ENCODE results near the gene TMPRSS6.

Gene TMPRSS6

DNA sequence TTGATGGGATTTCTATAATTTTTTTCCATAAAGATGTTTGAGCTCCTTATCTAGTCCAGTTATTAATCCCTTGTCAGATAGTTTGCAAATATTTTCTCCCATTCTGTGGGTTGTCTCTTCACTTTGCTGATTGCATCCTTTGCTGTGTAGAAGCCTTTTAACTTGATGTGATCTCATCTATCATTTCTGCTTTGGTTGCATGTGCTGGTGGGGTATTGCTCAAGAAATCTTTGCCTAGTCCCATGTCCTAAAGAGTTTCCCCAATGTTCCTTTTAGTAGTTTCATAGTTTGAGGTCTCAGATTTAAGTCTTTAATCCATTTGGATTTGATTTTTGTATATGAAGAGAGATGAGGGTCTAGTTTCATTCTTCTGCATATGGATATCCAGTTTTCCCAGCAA is 41.9 kb upstream of the TMPRSS6 start:
- H3K4me2 ChIP-seq (ENCODE audit: low read length) = no peak overlapping the region
- no peaks in the 10 kb centered on the region for H3K36me3 ChIP-seq (replicated peaks; ENCODE audit: low read depth, low read length)
- H3K79me2 ChIP-seq (ENCODE audit: low read length) = no peaks in the 10 kb centered on the region
- H3K27ac ChIP-seq (ENCODE audit: low read length) = no peak overlapping the region
- H4K20me1 ChIP-seq (ENCODE audit: insufficient read depth, low read length) = no peaks in the 10 kb centered on the region
- no peak overlapping the region for H3K9ac ChIP-seq (ENCODE audit: low read length)
- peaks cover 28% of the 10 kb centered on the region for H3K27me3 ChIP-seq (ENCODE audit: low read depth, low read length)
- H3K4me3 ChIP-seq (ENCODE audit: low read length) = no peak overlapping the region
- TF ChIP-seq, protein P1, sequence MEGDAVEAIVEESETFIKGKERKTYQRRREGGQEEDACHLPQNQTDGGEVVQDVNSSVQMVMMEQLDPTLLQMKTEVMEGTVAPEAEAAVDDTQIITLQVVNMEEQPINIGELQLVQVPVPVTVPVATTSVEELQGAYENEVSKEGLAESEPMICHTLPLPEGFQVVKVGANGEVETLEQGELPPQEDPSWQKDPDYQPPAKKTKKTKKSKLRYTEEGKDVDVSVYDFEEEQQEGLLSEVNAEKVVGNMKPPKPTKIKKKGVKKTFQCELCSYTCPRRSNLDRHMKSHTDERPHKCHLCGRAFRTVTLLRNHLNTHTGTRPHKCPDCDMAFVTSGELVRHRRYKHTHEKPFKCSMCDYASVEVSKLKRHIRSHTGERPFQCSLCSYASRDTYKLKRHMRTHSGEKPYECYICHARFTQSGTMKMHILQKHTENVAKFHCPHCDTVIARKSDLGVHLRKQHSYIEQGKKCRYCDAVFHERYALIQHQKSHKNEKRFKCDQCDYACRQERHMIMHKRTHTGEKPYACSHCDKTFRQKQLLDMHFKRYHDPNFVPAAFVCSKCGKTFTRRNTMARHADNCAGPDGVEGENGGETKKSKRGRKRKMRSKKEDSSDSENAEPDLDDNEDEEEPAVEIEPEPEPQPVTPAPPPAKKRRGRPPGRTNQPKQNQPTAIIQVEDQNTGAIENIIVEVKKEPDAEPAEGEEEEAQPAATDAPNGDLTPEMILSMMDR (IDR thresholded peaks at IDR 0.05; ENCODE audit: low read depth, low read length) = no peak
- TF ChIP-seq EZH2phosphoT487 (IDR thresholded peaks at IDR 0.05; ENCODE audit: low read depth) = no peak
- H3K4me1 ChIP-seq (ENCODE audit: low read length) = peaks cover 53% of the 10 kb centered on the region
- no peak overlapping the region for H2AFZ ChIP-seq (ENCODE audit: low read depth, low read length)
- peaks cover 5% of the 10 kb centered on the region; the same call in 1 of the 2 replicates for H3K9me3 ChIP-seq (ENCODE audit: insufficient read depth, low read length)

DNA sequence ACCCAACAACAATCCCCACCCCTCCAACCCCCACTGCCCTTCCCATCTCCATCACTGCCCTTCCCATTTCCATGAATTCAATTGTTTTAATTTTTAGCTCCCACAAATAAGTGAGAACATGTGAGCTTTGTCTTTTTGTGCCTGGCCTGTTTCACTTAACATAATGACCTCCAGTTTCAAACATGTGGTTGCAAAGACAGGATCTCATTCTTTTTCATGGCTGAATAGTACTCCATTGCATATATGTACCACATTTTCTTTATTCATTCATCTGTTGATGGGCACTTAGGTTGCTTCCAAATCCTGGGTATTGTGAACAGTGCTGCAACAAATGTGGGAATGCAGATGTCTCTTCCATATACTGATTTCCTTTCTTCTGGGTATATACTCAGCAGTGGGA is 41.2 kb upstream of the TMPRSS6 start:
- Histone ChIP-seq H3K9me3 (ENCODE audit: insufficient read depth, low read length) (peaks cover 5% of the 10 kb centered on the region; the same call in 1 of the 2 replicates), H2AFZ (ENCODE audit: low read depth, low read length) (no peak overlapping the region), H3K79me2 (ENCODE audit: low read length) (no peaks in the 10 kb centered on the region), H3K9ac (ENCODE audit: low read length) (no peak overlapping the region), H4K20me1 (ENCODE audit: insufficient read depth, low read length) (no peaks in the 10 kb centered on the region), H3K4me1 (ENCODE audit: low read length) (peaks cover 53% of the 10 kb centered on the region), H3K4me2 (ENCODE audit: low read length) (peak overlapping the region; percentile 74; the same call in 1 of the 2 replicates), H3K27me3 (ENCODE audit: low read depth, low read length) (peaks cover 24% of the 10 kb centered on the region), H3K27ac (ENCODE audit: low read length) (no peak overlapping the region), H3K36me3 (replicated peaks; ENCODE audit: low read depth, low read length) (no peaks in the 10 kb centered on the region), H3K4me3 (ENCODE audit: low read length) (no peak overlapping the region)
- TF ChIP-seq, protein P1 (IDR thresholded peaks at IDR 0.05; ENCODE audit: low read depth, low read length) = no peak
- TF ChIP-seq EZH2phosphoT487 (IDR thresholded peaks at IDR 0.05; ENCODE audit: low read depth) = no peak

DNA sequence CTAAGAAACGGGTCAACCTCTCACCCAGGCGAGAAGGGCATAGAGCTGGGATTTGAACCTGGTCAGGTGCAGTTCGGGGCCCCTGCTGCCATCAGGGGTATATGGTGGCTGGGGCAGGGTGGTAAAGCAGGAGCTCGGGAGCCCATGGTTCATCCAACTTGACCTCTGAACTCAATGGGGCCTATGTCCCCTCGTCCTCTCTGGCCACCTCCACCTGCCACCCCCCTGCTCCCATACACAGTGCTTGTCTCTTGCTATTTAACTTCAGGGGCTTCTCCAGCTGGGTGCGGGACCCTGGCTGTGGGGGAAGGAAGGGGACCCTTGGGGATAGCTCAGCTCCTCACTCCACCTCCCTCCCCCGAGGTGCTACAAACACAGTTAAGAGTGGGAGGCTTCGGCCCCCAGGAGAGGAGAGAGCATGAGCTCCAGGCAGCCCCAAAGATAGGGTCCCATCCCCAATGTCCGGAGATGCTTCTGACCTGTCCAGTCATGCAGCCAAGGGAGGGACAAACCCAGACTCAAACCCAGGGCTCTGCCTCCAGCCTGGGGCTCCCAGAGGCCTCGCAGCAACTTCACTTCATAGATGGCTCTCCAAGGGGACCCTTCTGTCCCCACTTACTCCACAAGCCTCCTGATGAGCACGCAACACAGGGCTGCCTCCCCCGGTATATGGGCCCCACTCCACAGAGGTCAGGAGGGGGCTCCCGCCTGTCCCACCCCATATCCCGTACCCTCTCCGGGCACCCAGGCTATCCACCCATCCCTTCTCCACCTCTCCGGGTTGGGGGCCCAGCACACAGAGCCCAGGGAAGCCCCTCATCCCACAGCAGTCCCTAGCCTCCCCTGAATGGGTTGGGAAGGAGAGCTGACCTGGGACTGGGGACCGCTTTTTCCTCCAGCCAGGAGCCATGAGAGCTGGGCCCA is 39.5 kb upstream of the TMPRSS6 start:
- Histone ChIP-seq H3K4me3 (ENCODE audit: low read length) (peak overlapping the region; percentile 71), H3K9me3 (ENCODE audit: insufficient read depth, low read length) (peaks cover 5% of the 10 kb centered on the region; the same call in 1 of the 2 replicates), H4K20me1 (ENCODE audit: insufficient read depth, low read length) (no peaks in the 10 kb centered on the region), H3K4me2 (ENCODE audit: low read length) (peak overlapping the region; percentile 74), H3K36me3 (replicated peaks; ENCODE audit: low read depth, low read length) (no peaks in the 10 kb centered on the region), H3K4me1 (ENCODE audit: low read length) (peaks cover 43% of the 10 kb centered on the region), H3K9ac (ENCODE audit: low read length) (peak overlapping the region; percentile 54), H3K27ac (ENCODE audit: low read length) (no peak overlapping the region), H3K27me3 (ENCODE audit: low read depth, low read length) (peaks cover 24% of the 10 kb centered on the region), H2AFZ (ENCODE audit: low read depth, low read length) (no peak overlapping the region), H3K79me2 (ENCODE audit: low read length) (no peaks in the 10 kb centered on the region)
- TF ChIP-seq, protein P1 (IDR thresholded peaks at IDR 0.05; ENCODE audit: low read depth, low read length) = no peak
- TF ChIP-seq EZH2phosphoT487 (IDR thresholded peaks at IDR 0.05; ENCODE audit: low read depth) = no peak

DNA sequence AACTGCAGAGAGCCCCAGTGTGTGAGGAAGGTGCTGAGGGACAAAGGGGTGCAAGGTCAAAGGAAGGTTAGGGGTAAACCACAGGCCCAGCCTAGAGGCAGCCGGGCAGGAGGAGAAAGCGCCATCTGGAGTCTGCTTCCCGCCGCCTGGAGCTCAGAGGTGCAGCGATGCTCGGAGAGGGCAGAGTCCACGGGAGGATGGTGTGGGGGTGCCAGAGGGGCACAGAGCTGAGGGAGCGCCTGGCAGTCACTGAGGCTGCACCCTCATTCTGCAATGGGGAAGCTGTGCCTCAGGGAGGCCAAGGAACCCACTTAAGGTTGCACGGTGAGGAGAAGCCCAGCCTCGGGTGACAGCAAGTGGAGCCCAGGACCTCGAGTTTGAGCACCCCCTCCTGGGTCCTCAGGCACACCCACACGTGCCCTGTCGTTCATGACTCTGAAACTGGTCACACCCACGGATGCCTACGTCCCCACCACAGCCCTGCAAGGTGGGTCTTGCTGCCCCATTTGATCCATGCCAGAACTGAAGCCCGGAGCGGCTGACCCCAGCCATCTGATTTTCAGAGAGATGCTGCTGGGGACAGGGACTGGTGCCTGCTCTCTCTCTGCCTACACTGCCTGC is 38.6 kb upstream of the TMPRSS6 start:
- Histone ChIP-seq H4K20me1 (ENCODE audit: insufficient read depth, low read length) (no peaks in the 10 kb centered on the region), H3K27me3 (ENCODE audit: low read depth, low read length) (peaks cover 20% of the 10 kb centered on the region), H3K9me3 (ENCODE audit: insufficient read depth, low read length) (peaks cover 5% of the 10 kb centered on the region; the same call in 1 of the 2 replicates), H3K4me1 (ENCODE audit: low read length) (peaks cover 39% of the 10 kb centered on the region), H3K27ac (ENCODE audit: low read length) (no peak overlapping the region), H3K36me3 (replicated peaks; ENCODE audit: low read depth, low read length) (no peaks in the 10 kb centered on the region), H3K9ac (ENCODE audit: low read length) (no peak overlapping the region), H3K4me3 (ENCODE audit: low read length) (peak overlapping the region; percentile 71; the same call in 1 of the 2 replicates), H3K79me2 (ENCODE audit: low read length) (no peaks in the 10 kb centered on the region), H3K4me2 (ENCODE audit: low read length) (peak overlapping the region; percentile 74), H2AFZ (ENCODE audit: low read depth, low read length) (no peak overlapping the region)
- TF ChIP-seq, protein P1 (IDR thresholded peaks at IDR 0.05; ENCODE audit: low read depth, low read length) = peak; percentile 40
- no peak for TF ChIP-seq EZH2phosphoT487 (IDR thresholded peaks at IDR 0.05; ENCODE audit: low read depth)
